Neuronal stem cell (in vitro differentiated cells): Measurements from ENCODE around the gene DIP2C.
"Not testable (repeated sequence)": the region's sequence is repeated elsewhere in the genome, so short reads cannot be mapped to it uniquely, and the experiment has no call there.

Experiments used
- DNase-seq: peaks from one replicate; pipeline ENCODE4 v3.0.0-alpha.2; 2013; ENCODE audit warnings: low spot score
- H2AFZ ChIP-seq: one replicate; pipeline ENCODE4 v1.6.1; 2013; ENCODE audit warnings: mild to moderate bottlenecking, low read length, inconsistent platforms
- H2AK5ac ChIP-seq: 2 replicates; pipeline ENCODE4 v1.6.1; 2013; ENCODE audit warnings: low read depth, mild to moderate bottlenecking, inconsistent platforms, low read length, moderate library complexity, mixed read lengths
- H2BK120ac ChIP-seq: 2 replicates; pipeline ENCODE4 v1.6.1; 2013; ENCODE audit warnings: low read depth, mild to moderate bottlenecking, inconsistent platforms, low read length, moderate library complexity, mixed read lengths
- H2BK12ac ChIP-seq: one replicate; pipeline ENCODE4 v1.6.1; 2013; ENCODE audit warnings: low read length, inconsistent platforms
- H2BK15ac ChIP-seq: 2 replicates; pipeline ENCODE4 v1.6.1; 2013; ENCODE audit warnings: mild to moderate bottlenecking, low read length, inconsistent platforms, mixed read lengths
- H2BK5ac ChIP-seq: one replicate; pipeline ENCODE4 v1.6.1; 2013; ENCODE audit warnings: inconsistent platforms, mild to moderate bottlenecking, low read length, moderate library complexity
- H3K14ac ChIP-seq: one replicate; pipeline ENCODE4 v1.6.1; 2013; ENCODE audit warnings: low read length, inconsistent platforms
- H3K18ac ChIP-seq: 2 replicates; pipeline ENCODE4 v1.6.1; 2013; ENCODE audit warnings: low read length, inconsistent platforms
- H3K23ac ChIP-seq: 2 replicates; pipeline ENCODE4 v1.6.1; 2013; ENCODE audit warnings: low read depth, mild to moderate bottlenecking, mixed read lengths, low read length, inconsistent platforms; ENCODE audit not compliant: poor library complexity
- H3K27ac ChIP-seq: replicated peaks from 3 replicates; pipeline ENCODE4 v1.5.1; 2013; ENCODE audit warnings: low read length, inconsistent platforms
- H3K27me3 ChIP-seq, 3 experiments: 2 replicates each; pipeline ENCODE4 v1.6.1; 2013; ENCODE audit warnings: low read length in 3 of 3, mild to moderate bottlenecking in 2 of 3, inconsistent platforms in 1 of 3, low read depth in 1 of 3, mixed read lengths in 1 of 3, moderate library complexity in 1 of 3; ENCODE audit not compliant: control insufficient read depth in 3 of 3, insufficient read depth in 3 of 3
- H3K36me3 ChIP-seq, 2 donors: replicated peaks in 1 of 2; 2 replicates each; pipeline ENCODE4 v1.6.1; 2013; ENCODE audit warnings: low read length in 2 of 2; ENCODE audit not compliant: control insufficient read depth in 2 of 2, insufficient read depth in 2 of 2
- H3K4ac ChIP-seq: 2 replicates; pipeline ENCODE4 v1.6.1; 2013; ENCODE audit warnings: inconsistent platforms, mild to moderate bottlenecking, low read length, moderate library complexity
- H3K4me1 ChIP-seq, 2 donors: 1 replicate in 1 of 2; 2 replicates in 1 of 2; pipeline ENCODE4 v1.6.1; 2013; ENCODE audit warnings: low read length in 2 of 2, low read depth in 1 of 2; ENCODE audit not compliant: control insufficient read depth in 2 of 2, insufficient read depth in 1 of 2
- H3K4me2 ChIP-seq: one replicate; pipeline ENCODE4 v1.6.1; 2013; ENCODE audit warnings: mild to moderate bottlenecking, low read length, inconsistent platforms; ENCODE audit not compliant: insufficient read depth, poor library complexity, severe bottlenecking
- H3K4me3 ChIP-seq, 2 donors: 2 replicates each; pipeline ENCODE4 v1.5.1; 2013; ENCODE audit warnings: low read length in 2 of 2, mild to moderate bottlenecking in 2 of 2, inconsistent platforms in 1 of 2, moderate library complexity in 1 of 2
- H3K79me1 ChIP-seq: one replicate; pipeline ENCODE4 v1.6.1; 2013; ENCODE audit warnings: low read depth, mild to moderate bottlenecking, inconsistent platforms, low read length, moderate library complexity
- H3K9ac ChIP-seq: one replicate; pipeline ENCODE4 v1.6.1; 2013; ENCODE audit warnings: mild to moderate bottlenecking, low read depth, low read length, inconsistent platforms; ENCODE audit not compliant: poor library complexity
- H3K9me3 ChIP-seq, 2 donors: replicated peaks in 1 of 2; 2 replicates each; pipeline versions ENCODE3 to v1.6.1; 2013; ENCODE audit warnings: low read length in 2 of 2, mild to moderate bottlenecking in 2 of 2, inconsistent platforms in 1 of 2, low read depth in 1 of 2, mixed read lengths in 1 of 2, moderate library complexity in 1 of 2; ENCODE audit not compliant: control insufficient read depth in 2 of 2, insufficient read depth in 1 of 2
- H4K8ac ChIP-seq: one replicate; pipeline ENCODE4 v1.6.1; 2013; ENCODE audit warnings: low read depth, mild to moderate bottlenecking, inconsistent platforms, low read length, moderate library complexity
- H4K91ac ChIP-seq: one replicate; pipeline ENCODE4 v1.6.1; 2013; ENCODE audit warnings: low read length, low read depth, mild to moderate bottlenecking, inconsistent platforms; ENCODE audit not compliant: poor library complexity
- WGBS, 2 donors: extraction: QIAGEN DNeasy Blood & Tissue Kit; methylation state at CpG; one replicate each; pipeline ENCODE4 v1.1.7; 2013; ENCODE audit warnings: missing lambda C conversion rate in 2 of 2, mixed read lengths in 1 of 2; ENCODE audit not compliant: insufficient read length in 2 of 2, insufficient replicate concordance in 1 of 2; ENCODE audit errors: extremely low coverage in 2 of 2; 5-methylcytosine and 5-hydroxymethylcytosine counted together

Gene DIP2C

DNA sequence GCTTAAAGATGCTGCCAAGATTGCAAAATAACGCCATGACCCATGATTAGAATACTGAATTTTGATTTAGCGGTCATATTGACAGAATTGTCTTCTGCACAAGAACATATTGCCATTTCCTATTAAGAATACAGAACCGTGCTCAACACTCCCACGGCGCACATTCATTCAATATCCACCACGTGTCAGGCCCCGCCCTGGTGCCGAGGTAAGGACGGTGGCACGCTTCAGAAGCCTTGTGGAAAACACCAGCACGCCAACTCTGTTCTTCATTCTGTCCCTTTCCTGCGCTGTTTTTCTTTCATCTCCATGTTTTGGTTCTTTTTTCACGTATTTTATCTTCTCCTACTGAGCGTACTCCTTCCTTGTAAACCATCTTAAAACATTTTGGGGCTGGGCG is 364.9 kb downstream of the DIP2C start:
- Histone ChIP-seq H3K14ac (no peak overlapping the region), H2BK15ac (no peak overlapping the region), H4K91ac (no peak overlapping the region), H3K4me1 (peaks cover 0 to 1% of the 10 kb centered on the region in 2 donors), H4K8ac (no peak overlapping the region), H2BK12ac (no peak overlapping the region), H2BK5ac (no peak overlapping the region), H3K9ac (no peak overlapping the region), H3K27me3 (no peaks in the 10 kb centered on the region), H3K4me3 (no peak overlapping the region), H3K36me3 (peaks cover 20 to 72% of the 10 kb centered on the region in 2 donors), H3K23ac (no peak overlapping the region), H3K4ac (no peak overlapping the region), H2AFZ (no peak overlapping the region), H2BK120ac (no peak overlapping the region), H3K27ac (no peak overlapping the region), H3K4me2 (no peak overlapping the region), H2AK5ac (no peak overlapping the region), H3K79me1 (no peaks in the 10 kb centered on the region), H3K9me3 (peaks cover 0 to 3% of the 10 kb centered on the region in 2 donors), H3K18ac (no peak overlapping the region)
- no peak for DNase-seq
- no CpG with 5 or more reads among the region's 15 CpGs for WGBS, 2 donors

DNA sequence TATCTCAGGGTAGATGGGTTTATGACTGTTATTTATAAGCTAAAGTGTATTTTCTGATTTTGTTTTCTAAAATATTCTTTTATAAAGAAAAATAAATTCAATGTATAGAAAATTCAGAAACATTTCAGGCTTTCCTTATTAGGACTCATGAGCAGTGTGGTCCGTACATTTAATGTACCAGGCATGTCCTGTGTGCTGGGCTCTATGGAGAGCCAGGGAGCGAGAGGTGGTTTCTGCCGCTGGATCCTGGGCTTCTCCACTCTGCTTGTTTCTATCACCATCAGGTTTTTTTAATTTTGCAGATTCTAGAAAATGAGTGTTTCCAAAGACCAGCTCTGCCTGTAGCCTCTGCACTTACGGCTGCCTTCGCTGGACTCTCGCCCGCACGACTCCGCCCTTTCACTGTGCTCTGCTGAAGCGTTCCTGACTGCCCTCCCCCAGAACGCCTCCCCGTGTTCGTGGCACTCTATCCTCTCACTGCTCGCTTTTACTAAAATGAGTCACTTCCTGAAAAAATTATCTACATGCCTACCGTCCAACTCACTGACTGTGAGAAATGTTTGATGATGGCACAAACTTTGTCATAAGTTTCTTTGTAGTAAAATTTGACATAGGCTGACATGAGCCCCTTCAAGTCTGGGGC is 365.7 kb downstream of the DIP2C start:
- H2BK120ac ChIP-seq = no peak overlapping the region
- no peak overlapping the region for H3K27ac ChIP-seq
- H3K4me1 ChIP-seq = no peaks in the 10 kb centered on the region
- peaks cover 20 to 71% of the 10 kb centered on the region in 2 donors for H3K36me3 ChIP-seq
- no peak overlapping the region for H3K4ac ChIP-seq
- no peak overlapping the region for H3K23ac ChIP-seq
- H3K4me2 ChIP-seq = no peak overlapping the region
- no peak overlapping the region for H2BK15ac ChIP-seq
- H2AK5ac ChIP-seq = no peak overlapping the region
- H4K8ac ChIP-seq = no peak overlapping the region
- no peaks in the 10 kb centered on the region for H3K79me1 ChIP-seq
- no peaks in the 10 kb centered on the region for H3K27me3 ChIP-seq
- H3K9ac ChIP-seq = no peak overlapping the region
- WGBS, 2 donors = no CpG with 5 or more reads among the region's 15 CpGs
- H3K14ac ChIP-seq = no peak overlapping the region
- no peak overlapping the region for H3K4me3 ChIP-seq
- H2AFZ ChIP-seq = no peak overlapping the region
- no peak overlapping the region for H4K91ac ChIP-seq
- H3K18ac ChIP-seq = no peak overlapping the region
- DNase-seq = no peak
- H3K9me3 ChIP-seq = peaks cover 0 to 3% of the 10 kb centered on the region in 2 donors
- no peak overlapping the region for H2BK12ac ChIP-seq
- no peak overlapping the region for H2BK5ac ChIP-seq

DNA sequence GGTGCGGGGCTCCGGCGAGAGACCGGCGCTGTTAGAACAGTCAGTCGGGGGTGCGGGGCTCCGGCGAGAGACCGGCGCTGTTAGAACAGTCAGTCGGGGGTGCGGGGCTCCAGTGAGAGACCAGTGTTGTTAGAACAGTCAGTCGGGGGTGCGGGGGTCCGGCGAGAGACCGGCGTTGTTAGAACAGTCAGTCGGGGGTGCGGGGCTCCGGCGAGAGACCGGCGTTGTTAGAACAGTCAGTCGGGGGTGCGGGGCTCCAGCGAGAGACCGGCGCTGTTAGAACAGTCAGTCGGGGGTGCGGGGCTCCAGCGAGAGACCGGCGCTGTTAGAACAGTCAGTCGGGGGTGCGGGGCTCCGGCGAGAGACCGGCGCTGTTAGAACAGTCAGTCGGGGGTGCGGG is 366.4 kb downstream of the DIP2C start:
- not testable (repeated sequence) for H2AK5ac ChIP-seq, H3K79me1 ChIP-seq, H3K27ac ChIP-seq, H3K9me3 ChIP-seq, H2BK12ac ChIP-seq, H2BK5ac ChIP-seq, H2BK120ac ChIP-seq, H3K4me3 ChIP-seq, H3K9ac ChIP-seq, H3K4me2 ChIP-seq, H4K91ac ChIP-seq, H3K18ac ChIP-seq, H4K8ac ChIP-seq, H2BK15ac ChIP-seq, H3K14ac ChIP-seq, H3K4me1 ChIP-seq, H2AFZ ChIP-seq, H3K27me3 ChIP-seq, H3K23ac ChIP-seq, H3K4ac ChIP-seq, DNase-seq
- WGBS, 2 donors = no CpG with 5 or more reads among the region's 43 CpGs
- peaks cover 25 to 72% of the 10 kb centered on the region in 2 donors for H3K36me3 ChIP-seq

DNA sequence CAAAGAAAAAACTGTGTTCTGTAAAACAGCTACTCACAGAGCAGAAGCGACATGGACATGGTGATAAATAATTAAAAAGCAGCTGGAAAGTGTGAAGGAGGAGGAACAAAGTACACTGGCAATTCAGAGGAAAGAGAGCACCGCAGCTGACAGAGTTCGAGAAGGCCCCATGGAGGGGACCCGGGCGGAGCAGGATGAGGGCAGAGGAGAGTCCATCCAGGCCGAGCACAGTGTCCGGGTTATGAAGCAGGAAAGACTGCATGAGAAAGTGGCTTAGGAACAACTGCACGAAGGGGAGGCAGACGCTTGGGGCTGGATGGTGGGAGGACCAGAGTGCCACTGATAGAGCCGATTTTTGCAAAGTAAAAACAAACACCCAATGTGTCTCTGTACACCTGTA is 368.7 kb downstream of the DIP2C start:
- H3K27ac ChIP-seq = no peak overlapping the region
- H3K4me3 ChIP-seq = no peak overlapping the region
- H2BK120ac ChIP-seq = no peak overlapping the region
- H2BK5ac ChIP-seq = peak overlapping the region; percentile 84
- no peak overlapping the region for H2AK5ac ChIP-seq
- H4K8ac ChIP-seq = no peak overlapping the region
- no peak overlapping the region for H4K91ac ChIP-seq
- no peaks in the 10 kb centered on the region for H3K27me3 ChIP-seq
- H2BK15ac ChIP-seq = no peak overlapping the region
- no peak overlapping the region for H2BK12ac ChIP-seq
- H3K4me1 ChIP-seq = no peaks in the 10 kb centered on the region
- H3K36me3 ChIP-seq = peaks cover 24 to 72% of the 10 kb centered on the region in 2 donors
- H3K23ac ChIP-seq = no peak overlapping the region
- peaks cover 0 to 3% of the 10 kb centered on the region in 2 donors for H3K9me3 ChIP-seq
- no CpG with 5 or more reads among the region's 10 CpGs for WGBS, 2 donors
- no peak overlapping the region for H3K14ac ChIP-seq
- no peak overlapping the region for H3K4ac ChIP-seq
- H3K18ac ChIP-seq = no peak overlapping the region
- H3K4me2 ChIP-seq = no peak overlapping the region
- no peak overlapping the region for H3K9ac ChIP-seq
- DNase-seq = no peak
- no peak overlapping the region for H2AFZ ChIP-seq
- no peaks in the 10 kb centered on the region for H3K79me1 ChIP-seq
